Tibial nerve (tissue), 4 donors: ENCODE measurements around the gene UNC93A. TPM values are rescaled to one million over a fixed set of nuclear protein-coding genes. Genes with fewer than 3 reads are reported as not detected.
"Not testable (repeated sequence)": the region's sequence is repeated elsewhere in the genome, so short reads cannot be mapped to it uniquely, and the experiment has no call there.

ENCODE experiments used
- DNase-seq, 2 donors: peaks; one replicate each; pipeline ENCODE4 v3.0.0-alpha.2; 2019; ENCODE audit warnings: low spot score in 2 of 2
- H3K27ac ChIP-seq, 4 donors: fragments of 200-600 bp; sonication (generic) in 3 of 4; one replicate each; pipeline ENCODE4 v1.5.1; 2017 to 2019; ENCODE audit warnings: mild to moderate bottlenecking in 1 of 4
- H3K27me3 ChIP-seq, 2 donors: fragments of 200-600 bp; sonication (generic) in 1 of 2; one replicate each; pipeline versions ENCODE4 v1.5.1 to v1.6.0; 2017 to 2019
- H3K36me3 ChIP-seq, 3 donors: fragments of 200-600 bp; sonication (generic); one replicate each; pipeline ENCODE4 v1.5.1; 2018 to 2019
- H3K4me1 ChIP-seq, 4 donors: fragments of 200-600 bp; sonication (generic) in 3 of 4; one replicate each; pipeline ENCODE4 v1.5.1; 2017 to 2019
- H3K4me3 ChIP-seq, 4 donors: fragments of 200-600 bp; sonication (generic) in 3 of 4; one replicate each; pipeline ENCODE4 v1.5.1; 2017 to 2019; ENCODE audit warnings: mild to moderate bottlenecking in 1 of 4, moderate library complexity in 1 of 4
- H3K9me3 ChIP-seq, 4 donors: fragments of 200-600 bp; sonication (generic) in 3 of 4; one replicate each; pipeline ENCODE4 v1.5.1; 2017 to 2019
- EP300 ChIP-seq, 2 donors: sonication (generic); formaldehyde crosslinking; IDR thresholded peaks; one replicate each; pipeline ENCODE4 v1.6.1; 2017; ENCODE audit warnings: antibody characterized with exemption in 2 of 2, mild to moderate bottlenecking in 1 of 2
- POLR2A ChIP-seq, 2 donors: fragments of 450-650 bp; IDR thresholded peaks; one replicate each; pipeline ENCODE4 v1.6.1; 2017; ENCODE audit warnings: antibody characterized with exemption in 2 of 2, mild to moderate bottlenecking in 2 of 2, moderate library complexity in 2 of 2
- WGBS, 2 donors: methylation state at CpG; one replicate each; pipeline ENCODE4 v1.1.5; 2018; 5-methylcytosine and 5-hydroxymethylcytosine counted together
- total RNA-seq, 4 donors: library from RNA; depleted of rRNA; stranded (reverse); fragments of >200 nt; gene quantifications; one replicate each; pipeline ENCODE4 v1.1.0, GENCODE V29; 2016
- TF ChIP-seq, protein P1 (sequence below), 5 experiments: fragments of 200-600 bp in 3 of 5; fragments of 450-650 bp in 2 of 5; sonication (generic) in 3 of 5; IDR thresholded peaks; one replicate each; pipeline ENCODE4 v1.5.1; 2016 to 2019; ENCODE audit warnings: antibody characterized with exemption in 5 of 5, mild to moderate bottlenecking in 3 of 5, moderate library complexity in 2 of 5

The UNC93A gene
- total RNA-seq, 4 donors from 2014 or later = not detected

DNA sequence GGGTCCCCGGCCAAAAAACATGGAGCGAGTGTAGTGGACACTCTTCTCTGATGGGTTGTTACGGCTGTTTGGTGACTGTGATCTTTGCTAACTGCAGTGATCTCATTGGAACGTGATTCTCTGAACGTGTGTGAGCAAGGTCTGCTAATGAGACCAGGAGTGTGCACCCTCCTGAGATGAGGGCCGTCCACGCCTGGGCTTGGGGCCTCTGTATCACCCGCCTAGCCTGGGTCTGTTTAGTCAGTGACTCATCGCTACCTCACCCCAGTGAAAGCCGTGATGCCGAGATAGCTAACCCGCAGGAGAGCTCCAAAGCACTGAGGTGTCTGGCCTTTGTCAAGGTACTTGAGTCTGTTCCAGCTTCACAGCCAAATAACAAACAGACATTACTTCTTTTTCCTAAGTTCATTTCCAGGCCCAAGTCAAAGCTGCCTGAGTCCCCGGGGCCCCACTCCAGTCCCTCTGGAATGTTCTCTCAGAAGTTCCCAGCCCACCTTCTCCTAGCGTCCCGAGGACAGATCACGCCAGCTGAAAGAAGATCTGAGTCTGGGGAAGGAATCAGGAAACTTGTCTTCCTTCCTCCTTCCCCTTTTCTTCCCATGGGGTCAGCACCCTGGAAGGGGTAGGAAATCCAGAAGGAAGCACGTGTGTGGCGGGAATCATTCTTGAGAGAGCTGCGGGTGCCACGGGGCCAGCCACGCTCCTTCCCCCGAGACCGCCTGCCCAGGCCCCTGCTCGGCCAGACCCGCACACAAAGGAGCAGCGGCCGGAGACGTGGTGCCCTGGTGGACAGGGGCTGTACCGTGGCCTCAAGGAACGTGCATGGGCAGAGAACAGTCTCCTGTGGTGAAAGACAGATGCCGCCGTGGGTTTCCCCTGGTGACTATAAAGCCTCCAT lies 29.0 kb downstream of the UNC93A start:
- H3K36me3 ChIP-seq, H3K4me3 ChIP-seq: not testable (repeated sequence)
- 77% methylated on average over 29 of the region's 32 CpGs; no CpG with 5 or more reads in 1 of the 2 donors for WGBS, 2 donors

DNA sequence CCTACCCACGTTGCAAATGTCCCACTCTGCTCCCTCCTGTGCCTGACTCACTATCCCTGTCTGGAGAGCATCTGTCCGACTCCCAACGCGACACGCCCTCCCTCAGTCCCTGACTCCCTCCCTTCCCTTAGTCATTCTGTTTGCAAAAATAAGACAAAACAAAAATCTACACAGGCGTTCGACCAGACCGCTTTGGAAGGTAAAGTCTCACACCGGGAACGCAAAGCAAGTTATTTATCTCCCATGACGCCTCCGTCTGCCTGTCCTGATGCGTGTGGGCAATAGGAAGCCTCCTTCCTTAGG lies 29.6 kb downstream of the UNC93A start:
- 89% methylated on average over 13 of the region's 13 CpGs; no CpG with 5 or more reads in 1 of the 2 donors for WGBS, 2 donors
- H3K4me1 ChIP-seq, H3K4me3 ChIP-seq, DNase-seq, H3K27ac ChIP-seq, H3K36me3 ChIP-seq, H3K9me3 ChIP-seq, H3K27me3 ChIP-seq: not testable (repeated sequence)

More for the DNA sequence above, 29.0 kb downstream of the UNC93A start:
- not testable (repeated sequence) for DNase-seq, H3K9me3 ChIP-seq, H3K27me3 ChIP-seq, H3K4me1 ChIP-seq, H3K27ac ChIP-seq

DNA sequence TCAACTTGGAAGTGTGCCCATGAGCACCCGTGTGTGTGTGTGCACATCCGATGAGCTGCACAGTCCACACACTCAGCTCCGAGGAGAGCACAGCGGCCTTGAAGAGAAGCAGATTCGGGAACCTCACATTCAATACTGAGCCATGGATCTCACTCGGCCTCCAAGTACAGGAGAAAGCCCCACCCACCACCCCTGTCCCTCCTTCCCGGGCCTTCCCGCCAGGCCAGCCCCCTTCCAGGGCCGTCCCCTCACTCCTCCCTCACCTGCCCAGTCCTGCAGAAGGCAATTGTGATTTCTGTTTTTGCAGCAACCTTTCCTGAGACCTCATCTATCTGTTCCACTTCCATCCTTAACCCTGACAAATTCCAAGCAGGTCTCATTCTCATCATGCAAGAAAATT lies 30.1 kb downstream of the UNC93A start:
- not testable (repeated sequence) for H3K36me3 ChIP-seq, H3K27me3 ChIP-seq, H3K27ac ChIP-seq, H3K4me3 ChIP-seq, H3K9me3 ChIP-seq, DNase-seq, H3K4me1 ChIP-seq
- 46 to 87% methylated on average over 3 to 9 of the region's 9 CpGs for WGBS, 2 donors

DNA sequence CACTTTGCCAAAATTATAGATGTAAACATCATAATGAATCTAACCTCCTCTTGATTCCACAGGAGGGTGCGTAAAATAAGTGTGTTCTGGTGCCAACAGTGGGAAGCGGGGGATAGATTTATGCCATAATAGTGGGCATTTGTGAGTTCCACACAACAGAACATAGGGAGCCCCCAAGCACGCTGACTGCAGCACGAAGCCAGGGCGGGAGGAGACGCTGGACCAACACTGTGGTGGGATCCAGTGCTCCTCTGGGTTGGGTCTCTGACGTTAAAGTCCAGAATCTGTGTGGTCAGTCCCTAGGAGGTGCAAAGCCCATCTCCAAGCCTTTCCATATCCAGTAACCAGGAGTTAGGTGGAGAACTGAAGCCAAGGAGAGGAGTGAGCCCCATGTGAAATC lies 32.0 kb downstream of the UNC93A start:
- Histone ChIP-seq H3K4me1 (no peaks in the 10 kb centered on the region), H3K9me3 (no peaks in the 10 kb centered on the region), H3K4me3 (no peak overlapping the region), H3K27me3 (no peaks in the 10 kb centered on the region), H3K36me3 (no peaks in the 10 kb centered on the region), H3K27ac (no peak overlapping the region)
- TF ChIP-seq POLR2A (IDR thresholded peaks at IDR 0.05) = no peak
- TF ChIP-seq, protein P1, sequence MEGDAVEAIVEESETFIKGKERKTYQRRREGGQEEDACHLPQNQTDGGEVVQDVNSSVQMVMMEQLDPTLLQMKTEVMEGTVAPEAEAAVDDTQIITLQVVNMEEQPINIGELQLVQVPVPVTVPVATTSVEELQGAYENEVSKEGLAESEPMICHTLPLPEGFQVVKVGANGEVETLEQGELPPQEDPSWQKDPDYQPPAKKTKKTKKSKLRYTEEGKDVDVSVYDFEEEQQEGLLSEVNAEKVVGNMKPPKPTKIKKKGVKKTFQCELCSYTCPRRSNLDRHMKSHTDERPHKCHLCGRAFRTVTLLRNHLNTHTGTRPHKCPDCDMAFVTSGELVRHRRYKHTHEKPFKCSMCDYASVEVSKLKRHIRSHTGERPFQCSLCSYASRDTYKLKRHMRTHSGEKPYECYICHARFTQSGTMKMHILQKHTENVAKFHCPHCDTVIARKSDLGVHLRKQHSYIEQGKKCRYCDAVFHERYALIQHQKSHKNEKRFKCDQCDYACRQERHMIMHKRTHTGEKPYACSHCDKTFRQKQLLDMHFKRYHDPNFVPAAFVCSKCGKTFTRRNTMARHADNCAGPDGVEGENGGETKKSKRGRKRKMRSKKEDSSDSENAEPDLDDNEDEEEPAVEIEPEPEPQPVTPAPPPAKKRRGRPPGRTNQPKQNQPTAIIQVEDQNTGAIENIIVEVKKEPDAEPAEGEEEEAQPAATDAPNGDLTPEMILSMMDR (IDR thresholded peaks at IDR 0.05) = no peak
- TF ChIP-seq EP300 (IDR thresholded peaks at IDR 0.05) = no peak
- DNase-seq = no peak
- 88 to 95% methylated on average over 7 of the region's 7 CpGs for WGBS, 2 donors

DNA sequence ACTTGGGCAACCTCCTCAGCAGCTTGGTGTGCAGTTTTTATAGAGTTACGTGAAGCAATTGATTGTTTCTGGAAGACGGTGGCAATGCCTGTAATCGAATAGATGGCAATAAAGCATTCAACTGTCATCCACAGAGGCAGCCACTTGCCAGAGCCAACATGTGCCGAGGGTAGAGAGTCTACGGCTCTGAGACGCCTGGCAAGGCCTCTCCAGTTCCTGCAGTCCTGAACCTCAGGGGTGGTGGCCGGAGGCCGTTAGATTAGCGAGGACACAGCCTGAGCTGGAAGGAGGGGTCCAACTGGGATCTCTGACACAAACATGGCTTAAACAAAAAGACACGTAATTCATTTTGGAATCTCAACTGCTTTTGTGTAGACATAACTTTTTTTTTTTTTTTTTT lies 33.0 kb downstream of the UNC93A start:
- Histone ChIP-seq H3K4me3 (no peak overlapping the region), H3K36me3 (no peaks in the 10 kb centered on the region), H3K4me1 (no peaks in the 10 kb centered on the region), H3K27me3 (no peaks in the 10 kb centered on the region), H3K27ac (no peak overlapping the region), H3K9me3 (no peaks in the 10 kb centered on the region)
- 81% methylated on average over 10 of the region's 10 CpGs for WGBS, 2 donors
- no peak for TF ChIP-seq EP300 (IDR thresholded peaks at IDR 0.05)
- TF ChIP-seq, protein P1 (IDR thresholded peaks at IDR 0.05) = no peak
- TF ChIP-seq POLR2A (IDR thresholded peaks at IDR 0.05) = no peak
- DNase-seq = no peak

DNA sequence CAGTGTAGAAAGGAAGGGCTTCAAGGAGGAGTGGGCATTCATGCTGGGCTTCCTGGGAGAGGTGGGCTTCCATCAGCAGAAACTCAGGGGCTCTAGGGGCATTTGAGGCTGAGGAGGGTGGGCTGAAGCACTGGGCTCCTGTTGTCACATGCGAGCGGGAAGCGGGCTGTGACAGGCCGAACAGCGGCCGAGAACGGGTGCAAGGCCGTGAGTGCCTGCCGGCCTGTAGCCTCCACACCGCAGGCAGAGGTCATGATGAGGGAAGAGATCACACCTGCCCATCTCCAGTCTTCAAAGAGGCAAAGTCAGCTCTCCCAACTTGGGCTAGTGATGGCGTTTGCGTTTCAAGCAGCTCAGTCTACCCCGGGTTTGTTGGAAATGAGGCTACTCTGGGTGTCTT lies 34.7 kb downstream of the UNC93A start:
- no peaks in the 10 kb centered on the region for H3K9me3 ChIP-seq
- no peak for TF ChIP-seq POLR2A (IDR thresholded peaks at IDR 0.05)
- no peak for TF ChIP-seq EP300 (IDR thresholded peaks at IDR 0.05)
- TF ChIP-seq, protein P1 (IDR thresholded peaks at IDR 0.05) = no peak
- H3K4me3 ChIP-seq = no peak overlapping the region
- H3K27ac ChIP-seq = no peak overlapping the region
- H3K27me3 ChIP-seq = no peaks in the 10 kb centered on the region
- WGBS, 2 donors = 89 to 90% methylated on average over 13 of the region's 13 CpGs
- H3K36me3 ChIP-seq = no peaks in the 10 kb centered on the region
- DNase-seq = no peak
- H3K4me1 ChIP-seq = no peaks in the 10 kb centered on the region

DNA sequence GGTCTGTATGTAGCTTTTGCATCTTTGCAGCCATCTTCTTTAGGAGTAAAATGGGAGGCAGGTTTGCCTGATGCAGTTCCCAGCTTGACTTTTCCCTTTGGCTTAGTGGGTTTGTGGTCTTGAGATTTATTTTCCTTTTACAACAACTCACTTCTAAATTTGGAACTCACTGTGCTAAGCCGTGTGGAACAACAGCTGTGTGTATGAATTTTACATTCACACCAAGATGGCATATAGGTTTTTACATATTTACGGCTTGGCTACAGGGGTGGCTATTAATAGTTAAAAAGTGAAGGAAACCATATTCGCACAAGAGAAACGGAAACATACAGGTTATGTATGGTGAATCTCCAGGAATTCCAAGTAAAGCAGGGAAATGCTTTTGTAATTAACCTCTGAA lies 36.3 kb downstream of the UNC93A start:
- H3K4me1 ChIP-seq = no peaks in the 10 kb centered on the region
- H3K36me3 ChIP-seq = no peaks in the 10 kb centered on the region
- 61 to 65% methylated on average over 4 of the region's 4 CpGs for WGBS, 2 donors
- no peak overlapping the region for H3K27ac ChIP-seq
- H3K4me3 ChIP-seq = no peak overlapping the region
- TF ChIP-seq EP300 (IDR thresholded peaks at IDR 0.05) (no peak), POLR2A (IDR thresholded peaks at IDR 0.05) (no peak)
- TF ChIP-seq, protein P1 (IDR thresholded peaks at IDR 0.05) = no peak
- no peaks in the 10 kb centered on the region for H3K27me3 ChIP-seq
- DNase-seq = no peak
- no peaks in the 10 kb centered on the region for H3K9me3 ChIP-seq
